Karpas-422 (cell line): Measurements from ENCODE around the gene MPV17L2. TPM values are rescaled to one million over a fixed set of nuclear protein-coding genes. Genes with fewer than 3 reads are reported as not detected.
"Not testable (repeated sequence)": the region's sequence is repeated elsewhere in the genome, so short reads cannot be mapped to it uniquely, and the experiment has no call there.

Source experiments
- DNase-seq: peaks from one replicate; pipeline ENCODE4 v3.0.0-alpha.2; 2015
- H2AFZ ChIP-seq: fragments of 200-600 bp; sonication (generic); 2 replicates; pipeline ENCODE4 v1.6.1; 2014; ENCODE audit warnings: antibody characterized with exemption, low read length, mixed read lengths
- H3K27ac ChIP-seq: fragments of 200-600 bp; sonication (generic); 2 replicates; pipeline ENCODE4 v1.5.1; 2014; ENCODE audit warnings: mild to moderate bottlenecking, low read length, moderate library complexity
- H3K27me3 ChIP-seq: fragments of 200-600 bp; sonication (generic); 2 replicates; pipeline ENCODE4 v1.6.1; 2014; ENCODE audit warnings: low read length, mixed read lengths
- H3K36me3 ChIP-seq: fragments of 200-600 bp; sonication (generic); 2 replicates; pipeline ENCODE4 v1.6.1; 2014; ENCODE audit warnings: low read length, mixed read lengths; ENCODE audit not compliant: insufficient read depth
- H3K4me1 ChIP-seq: fragments of 200-600 bp; sonication (generic); 2 replicates; pipeline ENCODE4 v1.6.1; 2014; ENCODE audit warnings: mild to moderate bottlenecking, low read length, mixed read lengths
- H3K4me2 ChIP-seq: fragments of 200-600 bp; sonication (generic); 2 replicates; pipeline ENCODE4 v1.6.1; 2014; ENCODE audit warnings: low read length, low read depth, mild to moderate bottlenecking; ENCODE audit not compliant: poor library complexity, severe bottlenecking
- H3K4me3 ChIP-seq: fragments of 200-600 bp; sonication (generic); 2 replicates; pipeline ENCODE4 v1.5.1; 2014; ENCODE audit warnings: mild to moderate bottlenecking, antibody characterized with exemption, low read length, mixed read lengths
- H3K79me2 ChIP-seq: fragments of 200-600 bp; sonication (generic); 2 replicates; pipeline ENCODE4 v1.6.1; 2014; ENCODE audit warnings: mild to moderate bottlenecking, low read length, mixed read lengths
- H3K9ac ChIP-seq: fragments of 200-600 bp; sonication (generic); 2 replicates; pipeline ENCODE4 v1.6.0; 2014; ENCODE audit warnings: low read length
- H3K9me2 ChIP-seq: fragments of 200-600 bp; sonication (generic), shearing (Covaris generic); replicated peaks from 2 replicates; pipeline ENCODE4 v1.6.0; 2014; ENCODE audit warnings: mild to moderate bottlenecking, low read length, moderate library complexity; ENCODE audit not compliant: insufficient read depth
- H3K9me3 ChIP-seq: fragments of 300-700, 200-600 bp; sonication (generic); 2 replicates; pipeline ENCODE4 v1.6.1; 2014; ENCODE audit warnings: low read length, mixed read lengths
- H4K20me1 ChIP-seq: fragments of 200-600 bp; sonication (generic); 2 replicates; pipeline ENCODE4 v1.6.1; 2014; ENCODE audit warnings: mild to moderate bottlenecking, antibody characterized with exemption, low read length, low read depth; ENCODE audit not compliant: insufficient read depth
- total RNA-seq: library from RNA; depleted of rRNA; stranded (reverse); fragments of >200 nt; shearing (Covaris generic); gene quantifications from 2 replicates; pipeline ENCODE4 v1.2.3, GENCODE V29; 2014; ENCODE audit warnings: low replicate concordance

The MPV17L2 gene
- total RNA-seq, 1 experiment from 2014 or later, result 17.0 TPM

GRCh38 chr19:18209912-18210311 is 16.9 kb downstream of the MPV17L2 start:
- H3K9me3 ChIP-seq, H3K36me3 ChIP-seq, DNase-seq, H3K79me2 ChIP-seq, H3K9me2 ChIP-seq, H3K4me2 ChIP-seq, H3K27me3 ChIP-seq, H3K4me3 ChIP-seq, H3K27ac ChIP-seq, H3K9ac ChIP-seq, H2AFZ ChIP-seq, H4K20me1 ChIP-seq: not testable (repeated sequence)
- H3K4me1 ChIP-seq, result peaks cover 12% of the 10 kb centered on the region

- Histone ChIP-seq H3K4me2 (no peak overlapping the region), H3K9me3 (no peaks in the 10 kb centered on the region), H2AFZ (no peak overlapping the region), H3K4me1 (peaks cover 3% of the 10 kb centered on the region; the same call in 1 of the 2 replicates), H3K36me3 (no peaks in the 10 kb centered on the region), H4K20me1 (no peaks in the 10 kb centered on the region), H3K27ac (no peak overlapping the region), H3K27me3 (no peaks in the 10 kb centered on the region), H3K4me3 (no peak overlapping the region), H3K9me2 (no peaks in the 10 kb centered on the region), H3K79me2 (no peaks in the 10 kb centered on the region), H3K9ac (no peak overlapping the region)
- no peak for DNase-seq
Observed at GRCh38 chr19:18211683-18212082, 18.7 kb downstream of the MPV17L2 start.

- H3K4me1 ChIP-seq, result no peaks in the 10 kb centered on the region
- no peak for DNase-seq
- no peak overlapping the region for H3K4me3 ChIP-seq
- no peaks in the 10 kb centered on the region for H4K20me1 ChIP-seq
- no peaks in the 10 kb centered on the region for H3K27me3 ChIP-seq
- H3K4me2 ChIP-seq, result no peak overlapping the region
- H2AFZ ChIP-seq, result no peak overlapping the region
- no peaks in the 10 kb centered on the region for H3K79me2 ChIP-seq
- no peak overlapping the region for H3K27ac ChIP-seq
- no peak overlapping the region for H3K9ac ChIP-seq
- no peaks in the 10 kb centered on the region for H3K9me2 ChIP-seq
- no peaks in the 10 kb centered on the region for H3K36me3 ChIP-seq
- no peaks in the 10 kb centered on the region for H3K9me3 ChIP-seq
Observed at GRCh38 chr19:18214779-18215433, 21.9 kb downstream of the MPV17L2 start.

- Histone ChIP-seq H3K9ac (no peak overlapping the region), H3K9me2 (no peaks in the 10 kb centered on the region), H3K27me3 (no peaks in the 10 kb centered on the region), H2AFZ (no peak overlapping the region), H3K36me3 (no peaks in the 10 kb centered on the region), H3K9me3 (no peaks in the 10 kb centered on the region), H3K27ac (no peak overlapping the region), H3K79me2 (no peaks in the 10 kb centered on the region), H3K4me1 (no peaks in the 10 kb centered on the region), H4K20me1 (no peaks in the 10 kb centered on the region), H3K4me2 (no peak overlapping the region), H3K4me3 (no peak overlapping the region)
- no peak for DNase-seq
Observed at GRCh38 chr19:18216789-18217188, 23.8 kb downstream of the MPV17L2 start.

GRCh38 chr19:18218159-18218558 is 25.1 kb downstream of the MPV17L2 start:
- H3K27me3 ChIP-seq, result no peaks in the 10 kb centered on the region
- H3K36me3 ChIP-seq, result no peaks in the 10 kb centered on the region
- DNase-seq, result no peak
- no peaks in the 10 kb centered on the region for H4K20me1 ChIP-seq
- H3K4me3 ChIP-seq, result no peak overlapping the region
- no peaks in the 10 kb centered on the region for H3K9me2 ChIP-seq
- H3K9ac ChIP-seq, result no peak overlapping the region
- no peak overlapping the region for H3K27ac ChIP-seq
- no peaks in the 10 kb centered on the region for H3K4me1 ChIP-seq
- H3K9me3 ChIP-seq, result no peaks in the 10 kb centered on the region
- H3K79me2 ChIP-seq, result no peaks in the 10 kb centered on the region
- no peak overlapping the region for H2AFZ ChIP-seq
- H3K4me2 ChIP-seq, result no peak overlapping the region

- DNase-seq, result no peak
- Histone ChIP-seq H3K79me2 (no peaks in the 10 kb centered on the region), H3K9me3 (no peaks in the 10 kb centered on the region), H3K9ac (no peak overlapping the region), H3K27ac (no peak overlapping the region), H3K27me3 (no peaks in the 10 kb centered on the region), H2AFZ (no peak overlapping the region), H3K36me3 (no peaks in the 10 kb centered on the region), H3K4me1 (no peaks in the 10 kb centered on the region), H3K4me3 (no peak overlapping the region), H3K9me2 (no peaks in the 10 kb centered on the region), H4K20me1 (no peaks in the 10 kb centered on the region), H3K4me2 (no peak overlapping the region)
Observed at GRCh38 chr19:18218600-18218999, 25.6 kb downstream of the MPV17L2 start.

- Histone ChIP-seq H4K20me1 (peaks cover 4% of the 10 kb centered on the region; the same call in 1 of the 2 replicates), H2AFZ (no peak overlapping the region), H3K36me3 (no peaks in the 10 kb centered on the region), H3K9ac (no peak overlapping the region), H3K27ac (no peak overlapping the region), H3K4me2 (no peak overlapping the region), H3K4me1 (no peaks in the 10 kb centered on the region), H3K9me2 (no peaks in the 10 kb centered on the region), H3K27me3 (no peaks in the 10 kb centered on the region), H3K4me3 (no peak overlapping the region), H3K9me3 (no peaks in the 10 kb centered on the region), H3K79me2 (no peaks in the 10 kb centered on the region)
- no peak for DNase-seq
Observed at GRCh38 chr19:18219911-18220631, 27.1 kb downstream of the MPV17L2 start.

- no peak overlapping the region for H3K4me3 ChIP-seq
- no peaks in the 10 kb centered on the region for H3K27me3 ChIP-seq
- H3K9me3 ChIP-seq, result no peaks in the 10 kb centered on the region
- no peaks in the 10 kb centered on the region for H3K9me2 ChIP-seq
- H3K9ac ChIP-seq, result no peak overlapping the region
- H3K27ac ChIP-seq, result no peak overlapping the region
- peak; percentile 57 for DNase-seq
- no peak overlapping the region for H2AFZ ChIP-seq
- no peaks in the 10 kb centered on the region for H3K36me3 ChIP-seq
- H3K4me1 ChIP-seq, result peaks cover 2% of the 10 kb centered on the region; the same call in 1 of the 2 replicates
- H3K79me2 ChIP-seq, result no peaks in the 10 kb centered on the region
- peaks cover 4% of the 10 kb centered on the region; the same call in 1 of the 2 replicates for H4K20me1 ChIP-seq
- no peak overlapping the region for H3K4me2 ChIP-seq
Observed at GRCh38 chr19:18220632-18221275, 27.7 kb downstream of the MPV17L2 start.
